Mesothelial cell of epicardium (in vitro differentiated cells): ENCODE data around the gene TRNP1. TPM values are rescaled to one million over a fixed set of nuclear protein-coding genes. Genes with fewer than 3 reads are reported as not detected.
A peak's percentile ranks its signal among the peaks of the same experiment; 100 is the strongest.

Experiments used
- DNase-seq, 2 experiments: peaks; one replicate each; pipeline ENCODE4 v3.0.0; 2021; ENCODE audit warnings: low spot score in 2 of 2; ENCODE audit not compliant: unreplicated experiment in 2 of 2
- H3K27ac Mint-ChIP-seq: 2 replicates; pipeline ENCODE4 v1.8.0; 2021; ENCODE audit warnings: mixed read lengths
- H3K27me3 Mint-ChIP-seq: 2 replicates; pipeline ENCODE4 v1.8.0; 2021; ENCODE audit warnings: low read depth, mixed read lengths
- H3K36me3 Mint-ChIP-seq: 2 replicates; pipeline ENCODE4 v1.8.0; 2021; ENCODE audit warnings: mixed read lengths
- H3K4me1 Mint-ChIP-seq: 2 replicates; pipeline ENCODE4 v1.8.0; 2021; ENCODE audit warnings: mixed read lengths
- H3K4me3 Mint-ChIP-seq: 2 replicates; pipeline ENCODE4 v1.8.0; 2021; ENCODE audit warnings: mild to moderate bottlenecking, moderate library complexity, mixed read lengths
- H3K9me3 Mint-ChIP-seq: 2 replicates; pipeline ENCODE4 v1.8.0; 2021; ENCODE audit warnings: mixed read lengths
- CTCF ChIP-seq: fragments of 200-600 bp; sonication (generic); IDR thresholded peaks from one replicate; pipeline ENCODE4 v1.5.0; 2021; ENCODE audit warnings: antibody characterized with exemption; ENCODE audit not compliant: unreplicated experiment
- total RNA-seq: library from RNA; stranded (reverse); gene quantifications from 3 replicates; pipeline ENCODE4 v1.2.1, GENCODE V29; 2021

Gene TRNP1
- total RNA-seq, 1 donor from 2014 or later: 29.3 TPM

- DNase-seq: no peak
- H3K27ac Mint-ChIP-seq: no peak overlapping the region
- H3K36me3 Mint-ChIP-seq: no peaks in the 10 kb centered on the region
- H3K9me3 Mint-ChIP-seq: no peaks in the 10 kb centered on the region
- TF ChIP-seq CTCF: no peak
- H3K4me1 Mint-ChIP-seq: peaks cover 71% of the 10 kb centered on the region
- H3K27me3 Mint-ChIP-seq: peaks cover 38% of the 10 kb centered on the region
- H3K4me3 Mint-ChIP-seq: peak overlapping the region; percentile 77
Observed at GRCh38 chr1:26996024-26996423, 2.5 kb downstream of the TRNP1 start.

GRCh38 chr1:26996665-26997064 is 3.2 kb downstream of the TRNP1 start:
- no peaks in the 10 kb centered on the region for H3K36me3 Mint-ChIP-seq
- H3K9me3 Mint-ChIP-seq: no peaks in the 10 kb centered on the region
- TF ChIP-seq CTCF: no peak
- DNase-seq: no peak
- H3K27ac Mint-ChIP-seq: no peak overlapping the region
- H3K4me3 Mint-ChIP-seq: no peak overlapping the region
- peaks cover 32% of the 10 kb centered on the region for H3K27me3 Mint-ChIP-seq
- H3K4me1 Mint-ChIP-seq: peaks cover 67% of the 10 kb centered on the region

GRCh38 chr1:26998429-26999300 is 5.2 kb downstream of the TRNP1 start:
- H3K4me1 Mint-ChIP-seq: peaks cover 65% of the 10 kb centered on the region
- no peak overlapping the region for H3K4me3 Mint-ChIP-seq
- DNase-seq: no peak
- no peak for TF ChIP-seq CTCF
- H3K36me3 Mint-ChIP-seq: no peaks in the 10 kb centered on the region
- H3K27me3 Mint-ChIP-seq: peaks cover 22% of the 10 kb centered on the region
- peak overlapping the region; percentile 95 for H3K27ac Mint-ChIP-seq
- no peaks in the 10 kb centered on the region for H3K9me3 Mint-ChIP-seq

GRCh38 chr1:26999440-26999987 is 6.0 kb downstream of the TRNP1 start:
- no peak for TF ChIP-seq CTCF
- Mint-ChIP-seq H3K4me3 (no peak overlapping the region), H3K27ac (peak overlapping the region; percentile 95), H3K9me3 (no peaks in the 10 kb centered on the region), H3K4me1 (peaks cover 74% of the 10 kb centered on the region), H3K27me3 (peaks cover 21% of the 10 kb centered on the region), H3K36me3 (no peaks in the 10 kb centered on the region)
- DNase-seq: peak in 1 of 2 experiments; percentile 49

GRCh38 chr1:27000090-27000816 is 6.8 kb downstream of the TRNP1 start:
- TF ChIP-seq CTCF: no peak
- H3K4me3 Mint-ChIP-seq: no peak overlapping the region

More at GRCh38 chr1:27000090-27000816, 6.8 kb downstream of the TRNP1 start:
- Mint-ChIP-seq H3K9me3 (no peaks in the 10 kb centered on the region), H3K4me1 (peaks cover 75% of the 10 kb centered on the region), H3K27ac (peak overlapping the region; percentile 95), H3K36me3 (no peaks in the 10 kb centered on the region), H3K27me3 (peaks cover 14% of the 10 kb centered on the region)
- DNase-seq: no peak
